ENCODE measurements around the gene MED16.
A peak's percentile ranks its signal among the peaks of the same experiment; 100 is the strongest.
"Not testable (repeated sequence)": the region's sequence is repeated elsewhere in the genome, so short reads cannot be mapped to it uniquely, and the experiment has no call there.

MED16 gene

GRCh38 chr19:888581-889385, 4.2 kb downstream of the MED16 start:
- DNase-seq (ENCODE audit: low spot score) = no peak

- DNase-seq (ENCODE audit: low spot score) = no peak
These were observed 5.4 kb downstream of the MED16 start for GRCh38 chr19:887599-887998.

GRCh38 chr19:887072-887471, 5.9 kb downstream of the MED16 start:
- DNase-seq (ENCODE audit: low spot score) = no peak

- no peak for DNase-seq (ENCODE audit: low spot score)
These were observed 7.3 kb downstream of the MED16 start for GRCh38 chr19:885536-886224.

GRCh38 chr19:884420-885211, 8.4 kb downstream of the MED16 start:
- DNase-seq (ENCODE audit: low spot score) = no peak

GRCh38 chr19:883661-884211, 9.3 kb downstream of the MED16 start:
- DNase-seq (ENCODE audit: low spot score) = no peak

GRCh38 chr19:882871-883497, 10.0 kb downstream of the MED16 start:
- no peak for DNase-seq (ENCODE audit: low spot score)

GRCh38 chr19:881385-882071, 11.5 kb downstream of the MED16 start:
- no peak for DNase-seq (ENCODE audit: low spot score)

GRCh38 chr19:879711-880438, 13.1 kb downstream of the MED16 start:
- no peak for DNase-seq (ENCODE audit: low spot score)

GRCh38 chr19:878751-879561, 14.0 kb downstream of the MED16 start:
- DNase-seq (ENCODE audit: low spot score) = not testable (repeated sequence)

GRCh38 chr19:877992-878660, 14.9 kb downstream of the MED16 start:
- DNase-seq (ENCODE audit: low spot score) = not testable (repeated sequence)

- no peak for DNase-seq (ENCODE audit: low spot score)
These were observed 16.1 kb downstream of the MED16 start for GRCh38 chr19:876780-877314.

- DNase-seq (ENCODE audit: low spot score) = no peak
These were observed 16.9 kb downstream of the MED16 start for GRCh38 chr19:876089-876488.

- no peak for DNase-seq (ENCODE audit: low spot score)
These were observed 17.6 kb downstream of the MED16 start for GRCh38 chr19:875265-875879.

- DNase-seq (ENCODE audit: low spot score) = no peak
These were observed 19.4 kb downstream of the MED16 start for GRCh38 chr19:873561-874041.

GRCh38 chr19:873084-873483, 19.9 kb downstream of the MED16 start:
- peak; percentile 88 for DNase-seq (ENCODE audit: low spot score)

GRCh38 chr19:872266-872951, 20.6 kb downstream of the MED16 start:
- DNase-seq (ENCODE audit: low spot score) = peak; percentile 90
